Ectodermal cell (in vitro differentiated cells): ENCODE results near the gene DEFB114.
"Not testable (repeated sequence)": the region's sequence is repeated elsewhere in the genome, so short reads cannot be mapped to it uniquely, and the experiment has no call there.

Experiments
- H3K27ac ChIP-seq: 2 replicates; pipeline ENCODE4 v1.7.0; 2013; ENCODE audit warnings: mild to moderate bottlenecking, low read depth, low read length; ENCODE audit not compliant: insufficient read depth, poor library complexity, severe bottlenecking
- H3K27me3 ChIP-seq: 2 replicates; pipeline ENCODE4 v1.7.0; 2013; ENCODE audit warnings: mild to moderate bottlenecking, low read length; ENCODE audit not compliant: insufficient read depth, control insufficient read depth, poor library complexity, severe bottlenecking
- H3K36me3 ChIP-seq: one replicate; pipeline ENCODE4 v1.7.0; 2013; ENCODE audit warnings: low read length; ENCODE audit not compliant: control insufficient read depth, insufficient read depth
- H3K4me1 ChIP-seq: one replicate; pipeline ENCODE4 v1.7.0; 2013; ENCODE audit warnings: low read length; ENCODE audit not compliant: control insufficient read depth, insufficient read depth
- H3K4me3 ChIP-seq: 2 replicates; pipeline ENCODE4 v1.7.0; 2013; ENCODE audit warnings: low read depth, low read length, control low read depth; ENCODE audit not compliant: insufficient read depth
- H3K9me3 ChIP-seq: 2 replicates; pipeline ENCODE4 v1.7.0; 2013; ENCODE audit warnings: mild to moderate bottlenecking, low read length, moderate library complexity; ENCODE audit not compliant: control insufficient read depth
- WGBS, 2 experiments: methylation state at CpG; one replicate each; pipeline ENCODE4 v1.1.7; 2013; ENCODE audit warnings: missing lambda C conversion rate in 2 of 2; 5-methylcytosine and 5-hydroxymethylcytosine counted together

DEFB114 gene

GRCh38 chr6:49944068-49944467 lies 19.9 kb downstream of the DEFB114 start:
- H3K4me3 ChIP-seq = not testable (repeated sequence)
- WGBS, 2 experiments = 88 to 97% methylated on average over 1 to 3 of the region's 3 CpGs

GRCh38 chr6:49939993-49940498 lies 23.9 kb downstream of the DEFB114 start:
- WGBS, 2 experiments = 90 to 98% methylated on average over 3 of the region's 3 CpGs
- H3K36me3 ChIP-seq = no peaks in the 10 kb centered on the region
- no peak overlapping the region for H3K4me3 ChIP-seq
- H3K27me3 ChIP-seq = no peaks in the 10 kb centered on the region
- H3K4me1 ChIP-seq = no peaks in the 10 kb centered on the region
- no peaks in the 10 kb centered on the region for H3K9me3 ChIP-seq
- H3K27ac ChIP-seq = no peak overlapping the region

More at GRCh38 chr6:49944068-49944467, 19.9 kb downstream of the DEFB114 start:
- not testable (repeated sequence) for H3K27ac ChIP-seq, H3K36me3 ChIP-seq, H3K4me1 ChIP-seq, H3K9me3 ChIP-seq, H3K27me3 ChIP-seq

- no peaks in the 10 kb centered on the region for H3K27me3 ChIP-seq
- no peaks in the 10 kb centered on the region for H3K4me1 ChIP-seq
- H3K36me3 ChIP-seq = no peaks in the 10 kb centered on the region
- H3K27ac ChIP-seq = no peak overlapping the region
- H3K4me3 ChIP-seq = no peak overlapping the region
- no peaks in the 10 kb centered on the region for H3K9me3 ChIP-seq
These were observed 26.2 kb downstream of the DEFB114 start for GRCh38 chr6:49937811-49938210.

- Histone ChIP-seq H3K27me3 (no peaks in the 10 kb centered on the region), H3K4me1 (no peaks in the 10 kb centered on the region), H3K36me3 (no peaks in the 10 kb centered on the region), H3K9me3 (no peaks in the 10 kb centered on the region), H3K27ac (no peak overlapping the region), H3K4me3 (no peak overlapping the region)
- 93 to 97% methylated on average over 1 to 2 of the region's 2 CpGs for WGBS, 2 experiments
These were observed 26.9 kb downstream of the DEFB114 start for GRCh38 chr6:49937017-49937416.

- Histone ChIP-seq H3K36me3 (no peaks in the 10 kb centered on the region), H3K4me3 (no peak overlapping the region), H3K9me3 (no peaks in the 10 kb centered on the region), H3K27me3 (no peaks in the 10 kb centered on the region), H3K27ac (no peak overlapping the region), H3K4me1 (no peaks in the 10 kb centered on the region)
- 89 to 91% methylated on average over 2 to 3 of the region's 3 CpGs for WGBS, 2 experiments
These were observed 28.6 kb downstream of the DEFB114 start for GRCh38 chr6:49935387-49935786.

GRCh38 chr6:49934770-49935169 lies 29.2 kb downstream of the DEFB114 start:
- H3K27me3 ChIP-seq = no peaks in the 10 kb centered on the region
- H3K4me3 ChIP-seq = no peak overlapping the region
- no peaks in the 10 kb centered on the region for H3K4me1 ChIP-seq
- WGBS, 2 experiments = 93 to 100% methylated on average over 1 of the region's 1 CpG
- H3K36me3 ChIP-seq = no peaks in the 10 kb centered on the region
- no peaks in the 10 kb centered on the region for H3K9me3 ChIP-seq
- no peak overlapping the region for H3K27ac ChIP-seq

GRCh38 chr6:49933526-49933925 lies 30.4 kb downstream of the DEFB114 start:
- H3K9me3 ChIP-seq = no peaks in the 10 kb centered on the region
- H3K4me1 ChIP-seq = no peaks in the 10 kb centered on the region
- no peak overlapping the region for H3K27ac ChIP-seq
- H3K36me3 ChIP-seq = no peaks in the 10 kb centered on the region
- no peak overlapping the region for H3K4me3 ChIP-seq
- 94 to 96% methylated on average over 21 of the region's 21 CpGs for WGBS, 2 experiments
- no peaks in the 10 kb centered on the region for H3K27me3 ChIP-seq

- H3K4me1 ChIP-seq = no peaks in the 10 kb centered on the region
- no peak overlapping the region for H3K27ac ChIP-seq
- no peaks in the 10 kb centered on the region for H3K9me3 ChIP-seq
- H3K4me3 ChIP-seq = no peak overlapping the region
- H3K36me3 ChIP-seq = no peaks in the 10 kb centered on the region
- H3K27me3 ChIP-seq = no peaks in the 10 kb centered on the region
These were observed 34.6 kb downstream of the DEFB114 start for GRCh38 chr6:49929340-49929739.

- Histone ChIP-seq H3K36me3 (no peaks in the 10 kb centered on the region), H3K4me3 (no peak overlapping the region), H3K27ac (no peak overlapping the region), H3K4me1 (peaks cover 4% of the 10 kb centered on the region), H3K9me3 (no peaks in the 10 kb centered on the region), H3K27me3 (no peaks in the 10 kb centered on the region)
- 39 to 47% methylated on average over 3 of the region's 3 CpGs for WGBS, 2 experiments
These were observed 40.1 kb downstream of the DEFB114 start for GRCh38 chr6:49923826-49924225.

- Histone ChIP-seq H3K36me3 (no peaks in the 10 kb centered on the region), H3K27me3 (no peaks in the 10 kb centered on the region), H3K27ac (no peak overlapping the region), H3K9me3 (no peaks in the 10 kb centered on the region), H3K4me3 (no peak overlapping the region), H3K4me1 (peaks cover 12% of the 10 kb centered on the region)
- 91 to 96% methylated on average over 2 to 4 of the region's 5 CpGs for WGBS, 2 experiments
These were observed 43.9 kb downstream of the DEFB114 start for GRCh38 chr6:49919935-49920644.
